CD14-positive monocyte (primary cell): ENCODE data around the gene NFKBIZ. TPM values are rescaled to one million over a fixed set of nuclear protein-coding genes. Genes with fewer than 3 reads are reported as not detected.

Source experiments
- DNase-seq, 3 donors: peaks; one replicate each; pipeline ENCODE4 v3.0.0-alpha.2; 2011 to 2022
- H2AFZ ChIP-seq: 2 replicates; pipeline ENCODE4 v1.6.0; 2012; ENCODE audit warnings: mild to moderate bottlenecking, low read depth, low read length, inconsistent platforms; ENCODE audit not compliant: insufficient read depth, poor library complexity, severe bottlenecking
- H3K27ac ChIP-seq, 2 donors: 1 replicate in 1 of 2; 2 replicates in 1 of 2; pipeline ENCODE4 v1.5.1; 2012 to 2013; ENCODE audit warnings: low read length in 2 of 2, control low read depth in 1 of 2, inconsistent platforms in 1 of 2, low read depth in 1 of 2, mild to moderate bottlenecking in 1 of 2
- H3K27me3 ChIP-seq, 2 donors: one replicate each; pipeline versions ENCODE4 v1.6.0 to v1.6.1; 2011 to 2013; ENCODE audit warnings: low read length in 2 of 2; ENCODE audit not compliant: control insufficient read depth in 2 of 2, insufficient read depth in 2 of 2
- H3K36me3 ChIP-seq, 2 donors: replicated peaks in 1 of 2; 1 replicate in 1 of 2; 2 replicates in 1 of 2; pipeline versions ENCODE4 v1.5.1 to v1.6.1; 2012 to 2013; ENCODE audit warnings: low read length in 2 of 2, control low read depth in 1 of 2, inconsistent platforms in 1 of 2, mild to moderate bottlenecking in 1 of 2; ENCODE audit not compliant: insufficient read depth in 2 of 2, control insufficient read depth in 1 of 2
- H3K4me1 ChIP-seq, 2 donors: 1 replicate in 1 of 2; 2 replicates in 1 of 2; pipeline versions ENCODE4 v1.5.1 to v1.6.1; 2012 to 2013; ENCODE audit warnings: low read length in 2 of 2, control low read depth in 1 of 2, inconsistent platforms in 1 of 2, mild to moderate bottlenecking in 1 of 2, moderate library complexity in 1 of 2; ENCODE audit not compliant: insufficient read depth in 2 of 2, control insufficient read depth in 1 of 2
- H3K4me2 ChIP-seq: replicated peaks from 2 replicates; pipeline ENCODE3; 2012; ENCODE audit warnings: low read length, moderate library complexity, mild to moderate bottlenecking; ENCODE audit not compliant: poor library complexity, severe bottlenecking; ENCODE audit errors: extremely low read depth
- H3K4me3 ChIP-seq, 3 experiments: fragments of 200-600 bp in 1 of 3; sonication (generic) in 1 of 3; replicated peaks in 1 of 3; 1 replicate in 2 of 3; 2 replicates in 1 of 3; pipeline ENCODE4 v1.5.1; 2011 to 2013; ENCODE audit warnings: low read length in 3 of 3, mild to moderate bottlenecking in 3 of 3, control low read depth in 2 of 3, low read depth in 2 of 3, inconsistent platforms in 1 of 3, moderate library complexity in 1 of 3
- H3K79me2 ChIP-seq: 2 replicates; pipeline ENCODE4 v1.6.0; 2012; ENCODE audit warnings: mild to moderate bottlenecking, control low read depth, inconsistent platforms, low read length, moderate library complexity; ENCODE audit not compliant: insufficient read depth
- H3K9ac ChIP-seq: 2 replicates; pipeline ENCODE4 v1.6.0; 2017; ENCODE audit warnings: low read length, mild to moderate bottlenecking; ENCODE audit not compliant: insufficient read depth, poor library complexity, severe bottlenecking
- H3K9me3 ChIP-seq, 2 donors: replicated peaks in 1 of 2; 1 replicate in 1 of 2; 2 replicates in 1 of 2; pipeline versions ENCODE4 v1.5.1 to v1.6.1; 2012 to 2013; ENCODE audit warnings: low read length in 2 of 2, control low read depth in 1 of 2; ENCODE audit not compliant: control insufficient read depth in 1 of 2, insufficient read depth in 1 of 2
- H4K20me1 ChIP-seq: 2 replicates; pipeline ENCODE4 v1.6.0; 2012; ENCODE audit warnings: mild to moderate bottlenecking, low read length, control low read depth, moderate library complexity; ENCODE audit not compliant: insufficient read depth
- H3K27ac Mint-ChIP-seq, 7 donors: one replicate each; pipeline ENCODE4 v1.8.0; 2020; ENCODE audit warnings: mild to moderate bottlenecking in 7 of 7, mixed read lengths in 7 of 7, moderate library complexity in 6 of 7, inconsistent platforms in 2 of 7
- H3K27me3 Mint-ChIP-seq, 3 donors: one replicate each; pipeline ENCODE4 v1.8.0; 2021 to 2022; ENCODE audit warnings: low read depth in 3 of 3, mild to moderate bottlenecking in 3 of 3, mixed read lengths in 3 of 3, moderate library complexity in 3 of 3, inconsistent platforms in 1 of 3
- H3K36me3 Mint-ChIP-seq, 2 donors: one replicate each; pipeline ENCODE4 v1.8.0; 2020; ENCODE audit warnings: mixed read lengths in 2 of 2, inconsistent platforms in 1 of 2, mild to moderate bottlenecking in 1 of 2
- H3K4me1 Mint-ChIP-seq: one replicate; pipeline ENCODE4 v1.8.0; 2020; ENCODE audit warnings: mild to moderate bottlenecking, mixed read lengths
- H3K4me3 Mint-ChIP-seq, 2 donors: one replicate each; pipeline ENCODE4 v1.8.0; 2020; ENCODE audit warnings: mild to moderate bottlenecking in 2 of 2, mixed read lengths in 2 of 2, moderate library complexity in 1 of 2
- H3K9me3 Mint-ChIP-seq, 7 donors: one replicate each; pipeline ENCODE4 v1.8.0; 2020 to 2022; ENCODE audit warnings: mixed read lengths in 7 of 7, mild to moderate bottlenecking in 6 of 7, moderate library complexity in 6 of 7, inconsistent platforms in 2 of 7
- WGBS: methylation state at CpG from one replicate; pipeline ENCODE4 v1.1.5; 2013; ENCODE audit warnings: missing lambda C conversion rate; ENCODE audit not compliant: insufficient coverage; 5-methylcytosine and 5-hydroxymethylcytosine counted together
- intact Hi-C, 2 donors: fragments of 100-400 bp; cut with micrococcal nuclease; formaldehyde crosslinking; loops; one replicate each; pipeline versions ENCODE4 v1.15.0 to v1.15.1; 2023
- polyA plus RNA-seq, 3 donors: library from polyadenylated mRNA; depleted of rRNA in 1 of 3; unstranded in 2 of 3; stranded (reverse) in 1 of 3; fragments of 300-500 nt in 2 of 3; fragments of >200 nt in 1 of 3; fragmentation: Illumina TruSeq in 2 of 3; gene quantifications; 1 replicate in 2 of 3; 2 replicates in 1 of 3; pipeline ENCODE4 v1.2.3, GENCODE V29; 2012 to 2021
- TF ChIP-seq, protein P1 (sequence below): fragments of 200-600 bp; IDR thresholded peaks from one replicate; pipeline ENCODE4 v1.8.0; 2022; ENCODE audit warnings: antibody characterized with exemption, mild to moderate bottlenecking

Gene NFKBIZ
- polyA plus RNA-seq, 3 donors = 71.0 to 592 (median 84.9) TPM

DNA sequence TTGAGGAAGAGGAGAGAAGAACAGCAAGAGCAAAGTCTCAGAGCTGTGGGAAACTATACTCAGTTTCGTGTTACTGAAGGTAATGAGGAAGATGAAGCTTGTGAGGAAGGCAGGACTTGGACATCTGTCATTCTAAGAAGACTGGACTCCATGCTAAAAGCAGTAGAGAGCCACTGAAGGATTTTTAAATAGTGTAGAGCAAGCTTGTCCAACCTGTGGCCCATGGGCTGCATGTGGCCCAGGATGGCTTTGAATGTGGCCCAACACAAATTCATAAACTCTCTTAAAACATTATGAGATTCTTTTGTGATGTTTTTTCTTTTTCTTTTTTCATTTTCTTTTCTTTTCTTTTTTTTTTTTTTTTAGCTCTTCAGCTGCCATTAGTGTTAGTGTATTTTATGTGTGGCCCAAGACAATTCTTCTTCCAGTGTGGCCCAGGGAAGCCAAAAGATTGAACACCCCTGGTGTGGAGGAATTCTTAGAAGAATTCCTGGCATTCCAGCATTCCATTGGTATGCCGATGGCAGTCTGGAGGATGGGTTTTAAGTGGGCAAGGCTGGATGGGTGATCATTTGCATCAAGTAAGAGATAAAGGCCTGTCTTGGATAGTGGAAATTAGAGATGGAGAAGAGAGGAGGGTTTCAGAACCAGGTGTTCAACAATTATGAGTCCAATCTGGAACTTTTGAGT is 6.9 kb upstream of the NFKBIZ start:
- H3K4me3 ChIP-seq = no peak overlapping the region
- no peak overlapping the region for H3K4me2 ChIP-seq
- H3K36me3 ChIP-seq = no peaks in the 10 kb centered on the region
- intact Hi-C loops = loop anchor here in 1 of 2 donors (10.0 kb wide), 1 partner anchor 182 kb away; no protein-coding TSS in a partner anchor
- H2AFZ ChIP-seq = no peak overlapping the region
- TF ChIP-seq, protein P1, sequence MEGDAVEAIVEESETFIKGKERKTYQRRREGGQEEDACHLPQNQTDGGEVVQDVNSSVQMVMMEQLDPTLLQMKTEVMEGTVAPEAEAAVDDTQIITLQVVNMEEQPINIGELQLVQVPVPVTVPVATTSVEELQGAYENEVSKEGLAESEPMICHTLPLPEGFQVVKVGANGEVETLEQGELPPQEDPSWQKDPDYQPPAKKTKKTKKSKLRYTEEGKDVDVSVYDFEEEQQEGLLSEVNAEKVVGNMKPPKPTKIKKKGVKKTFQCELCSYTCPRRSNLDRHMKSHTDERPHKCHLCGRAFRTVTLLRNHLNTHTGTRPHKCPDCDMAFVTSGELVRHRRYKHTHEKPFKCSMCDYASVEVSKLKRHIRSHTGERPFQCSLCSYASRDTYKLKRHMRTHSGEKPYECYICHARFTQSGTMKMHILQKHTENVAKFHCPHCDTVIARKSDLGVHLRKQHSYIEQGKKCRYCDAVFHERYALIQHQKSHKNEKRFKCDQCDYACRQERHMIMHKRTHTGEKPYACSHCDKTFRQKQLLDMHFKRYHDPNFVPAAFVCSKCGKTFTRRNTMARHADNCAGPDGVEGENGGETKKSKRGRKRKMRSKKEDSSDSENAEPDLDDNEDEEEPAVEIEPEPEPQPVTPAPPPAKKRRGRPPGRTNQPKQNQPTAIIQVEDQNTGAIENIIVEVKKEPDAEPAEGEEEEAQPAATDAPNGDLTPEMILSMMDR = no peak
- no peaks in the 10 kb centered on the region for H3K27me3 ChIP-seq
- H3K4me1 ChIP-seq = peaks cover 46 to 56% of the 10 kb centered on the region in 2 donors
- H3K9me3 Mint-ChIP-seq = no peaks in the 10 kb centered on the region
- WGBS = 71% methylated on average over 1 of the region's 2 CpGs
- H3K27ac Mint-ChIP-seq = peak overlapping the region; percentile 20 to 86 (median 61)
- peaks cover 4% of the 10 kb centered on the region for H3K79me2 ChIP-seq
- H3K4me1 Mint-ChIP-seq = peaks cover 49% of the 10 kb centered on the region
- H3K9ac ChIP-seq = no peak overlapping the region
- H4K20me1 ChIP-seq = no peaks in the 10 kb centered on the region
- no peaks in the 10 kb centered on the region for H3K9me3 ChIP-seq
- peak overlapping the region in 1 of 2 donors; percentile 46 for H3K4me3 Mint-ChIP-seq
- peak overlapping the region in 1 of 2 donors; percentile 21 for H3K27ac ChIP-seq
- H3K27me3 Mint-ChIP-seq = peaks cover 0 to under 1% (median 0%) of the 10 kb centered on the region in 3 donors
- H3K36me3 Mint-ChIP-seq = peaks cover 0 to 4% of the 10 kb centered on the region in 2 donors
- DNase-seq = no peak

DNA sequence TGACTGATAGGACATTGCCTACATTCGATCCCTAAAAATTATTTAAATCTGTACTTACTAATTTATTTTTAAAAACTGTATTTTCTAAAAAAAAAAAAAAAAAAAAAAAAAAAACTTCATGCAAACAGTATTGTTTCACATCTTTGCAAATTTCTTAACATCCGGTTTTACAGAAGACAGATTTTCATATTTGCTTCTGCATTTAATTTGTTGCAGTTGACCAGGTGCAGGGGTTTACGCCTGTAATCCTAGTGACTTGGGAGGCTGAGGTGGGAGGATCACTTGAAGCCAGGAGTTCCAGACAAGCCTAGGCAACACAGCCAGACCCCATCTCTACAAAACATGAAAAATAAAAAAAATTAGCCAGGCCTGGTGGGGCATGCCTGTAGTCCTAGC is 6.4 kb upstream of the NFKBIZ start:
- no peak overlapping the region for H2AFZ ChIP-seq
- no peak overlapping the region for H3K4me3 ChIP-seq
- peaks cover 46 to 56% of the 10 kb centered on the region in 2 donors for H3K4me1 ChIP-seq
- intact Hi-C loops = loop anchor here in 1 of 2 donors (10.0 kb wide), 1 partner anchor 182 kb away; no protein-coding TSS in a partner anchor
- no peaks in the 10 kb centered on the region for H3K27me3 ChIP-seq
- peak overlapping the region; percentile 50 to 92 (median 84) for H3K27ac Mint-ChIP-seq
- no peaks in the 10 kb centered on the region for H3K9me3 ChIP-seq
- no peaks in the 10 kb centered on the region for H3K36me3 ChIP-seq
- TF ChIP-seq, protein P1 = no peak
- no CpG with 5 or more reads among the region's 3 CpGs for WGBS
- DNase-seq = no peak
- no peaks in the 10 kb centered on the region for H3K9me3 Mint-ChIP-seq
- peaks cover 0 to 4% of the 10 kb centered on the region in 2 donors for H3K36me3 Mint-ChIP-seq
- H3K4me3 Mint-ChIP-seq = no peak overlapping the region
- no peak overlapping the region for H3K4me2 ChIP-seq
- no peaks in the 10 kb centered on the region for H4K20me1 ChIP-seq
- H3K27ac ChIP-seq = peak overlapping the region; percentile 9 to 49
- H3K27me3 Mint-ChIP-seq = no peaks in the 10 kb centered on the region
- H3K4me1 Mint-ChIP-seq = peaks cover 49% of the 10 kb centered on the region
- peaks cover 7% of the 10 kb centered on the region for H3K79me2 ChIP-seq
- no peak overlapping the region for H3K9ac ChIP-seq
